ENCODE measurements around the gene STAT3. TPM values are rescaled to one million over a fixed set of nuclear protein-coding genes. Genes with fewer than 3 reads are reported as not detected.

STAT3 gene
- total RNA-seq, 1 experiment from 2014 or later, result 61.0 TPM

GRCh38 chr17:42365136-42365535 lies 23.1 kb downstream of the STAT3 start (continued):
- no peak for TF ChIP-seq CTCF (IDR thresholded peaks at IDR 0.05 in 2 of 3, conservative IDR thresholded peaks at IDR 0.05 in 1 of 3; ENCODE audit: borderline replicate concordance in 1 of 3, insufficient read depth in 1 of 3, low read depth in 2 of 3, low read length in 2 of 3)
- TF ChIP-seq SIN3A (IDR thresholded peaks at IDR 0.05; ENCODE audit: low read depth), result no peak
- no peak for TF ChIP-seq EZH2 (IDR thresholded peaks at IDR 0.05)
- no peak for TF ChIP-seq CBX3 (IDR thresholded peaks at IDR 0.05; ENCODE audit: low read depth)
- TF ChIP-seq SP1 (IDR thresholded peaks at IDR 0.05; ENCODE audit: low read depth), result no peak
- TF ChIP-seq POLR2AphosphoS5 (IDR thresholded peaks at IDR 0.05; ENCODE audit: low read depth, low read length), result no peak

GRCh38 chr17:42363767-42364585 lies 24.3 kb downstream of the STAT3 start:
- RAD21 ChIA-PET (ENCODE audit: low non-redundant PET in 1 of 2, low total read pairs in 2 of 2, uncharacterized antibody in 2 of 2, unreplicated experiment in 2 of 2), result no interaction called here
- Histone ChIP-seq H3K79me2 (ENCODE audit: insufficient read depth, low read length) (peaks cover 28% of the 10 kb centered on the region; the same call in 1 of the 2 replicates), H3K4me3 (replicated peaks in 1 of 2; ENCODE audit: low read depth in 1 of 2, low read length in 2 of 2) (no peak overlapping the region), H3K9me3 (ENCODE audit: control insufficient read depth in 1 of 2, insufficient read depth in 1 of 2, low read depth in 1 of 2, low read length in 2 of 2) (no peaks in the 10 kb centered on the region), H4K20me1 (ENCODE audit: insufficient read depth) (no peaks in the 10 kb centered on the region), H2AFZ (ENCODE audit: low read depth, low read length, poor library complexity, severe bottlenecking) (no peak overlapping the region), H3K27me3 (ENCODE audit: insufficient read depth, low read length) (no peaks in the 10 kb centered on the region), H3K9me2 (ENCODE audit: insufficient read depth) (no peaks in the 10 kb centered on the region), H3K9ac (ENCODE audit: low read length) (no peak overlapping the region), H3K36me3 (ENCODE audit: control insufficient read depth in 1 of 2, insufficient read depth in 2 of 2, low read length in 2 of 2) (no peaks in the 10 kb centered on the region), H3K4me2 (ENCODE audit: low read length) (no peak overlapping the region), H3K4me1 (ENCODE audit: control insufficient read depth in 1 of 2, insufficient read depth in 2 of 2, low read length in 2 of 2) (peaks cover 8 to 20% of the 10 kb centered on the region in 2 experiments; a peak in 3 of 4 replicates), H3K27ac (ENCODE audit: low read depth, low read length) (no peak overlapping the region)
- ATAC-seq (no peak), DNase-seq (ENCODE audit: low read depth, low spot score) (no peak)
- intact Hi-C loops (cut with micrococcal nuclease), result no loop called here
- CTCF ChIA-PET, result no interaction called here
- BruUV-seq (replicated peaks), result no TSS peak
- POLR2A ChIA-PET, result no interaction called here
- TF ChIP-seq POLR2AphosphoS5 (IDR thresholded peaks at IDR 0.05; ENCODE audit: low read depth, low read length), result no peak
